Heart left ventricle (tissue), 16 donors: ENCODE results near the gene WNT5A. TPM values are rescaled to one million over a fixed set of nuclear protein-coding genes. Genes with fewer than 3 reads are reported as not detected.

ENCODE experiments used
- ATAC-seq, 4 donors: fragments of 200-7000 bp; cut with Tn5 transposase; one replicate each; pipeline ENCODE4 v1.9.1; 2020 to 2022; ENCODE audit warnings: moderate library complexity in 4 of 4, mild to moderate bottlenecking in 3 of 4, moderate number of reproducible peaks in 1 of 4
- DNase-seq, 5 donors: peaks; one replicate each; pipeline ENCODE4 v3.0.0-alpha.2; 2020
- H3K27ac ChIP-seq, 12 donors: fragments of 200-600 bp; sonication (generic) in 4 of 12; one replicate each; pipeline versions ENCODE4 v1.5.0 to v1.8.0; 2016 to 2022; ENCODE audit warnings: mild to moderate bottlenecking in 2 of 12
- H3K27me3 ChIP-seq, 9 donors: fragments of 200-600 bp; sonication (generic) in 2 of 9; one replicate each; pipeline versions ENCODE4 v1.5.1 to v1.8.0; 2016 to 2022; ENCODE audit warnings: mild to moderate bottlenecking in 3 of 9
- H3K36me3 ChIP-seq, 9 donors: fragments of 200-600 bp; sonication (generic) in 2 of 9; one replicate each; pipeline versions ENCODE4 v1.5.0 to v1.8.0; 2018 to 2022; ENCODE audit warnings: mild to moderate bottlenecking in 2 of 9
- H3K4me1 ChIP-seq, 12 donors: fragments of 200-600 bp; sonication (generic) in 4 of 12; one replicate each; pipeline versions ENCODE4 v1.5.0 to v1.8.0; 2016 to 2022; ENCODE audit warnings: mild to moderate bottlenecking in 3 of 12
- H3K4me3 ChIP-seq, 12 donors: fragments of 200-600 bp; sonication (generic) in 4 of 12; one replicate each; pipeline versions ENCODE4 v1.5.0 to v1.8.0; 2017 to 2022; ENCODE audit warnings: mild to moderate bottlenecking in 9 of 12, moderate library complexity in 4 of 12
- H3K9me3 ChIP-seq, 12 donors: fragments of 200-600 bp; sonication (generic) in 4 of 12; one replicate each; pipeline versions ENCODE4 v1.5.0 to v1.8.0; 2016 to 2022; ENCODE audit warnings: mild to moderate bottlenecking in 1 of 12
- POLR2A ChIP-seq, 2 donors: fragments of 450-650 bp; IDR thresholded peaks; one replicate each; pipeline ENCODE4 v1.6.1; 2017; ENCODE audit warnings: antibody characterized with exemption in 2 of 2, mild to moderate bottlenecking in 2 of 2, moderate library complexity in 2 of 2
- WGBS, 4 donors: extraction: QIAGEN DNeasy Blood & Tissue Kit in 2 of 4; methylation state at CpG; one replicate each; pipeline versions ENCODE4 v1.1.5 to v1.1.7; 2013 to 2018; 5-methylcytosine and 5-hydroxymethylcytosine counted together
- intact Hi-C, 10 donors: fragments of 100-400 bp; cut with DNase I; formaldehyde crosslinking; loops; one replicate each; pipeline versions ENCODE4 v1.11.1 to v1.14.2; 2022
- polyA plus RNA-seq, 2 donors: library from polyadenylated mRNA; stranded (reverse); fragments of 200-250 nt; gene quantifications; one replicate each; pipeline ENCODE4 v1.2.3, GENCODE V29; 2013
- total RNA-seq, 9 donors: library from RNA; depleted of rRNA in 2 of 9; stranded (reverse); fragments of >200 nt in 2 of 9; fragmentation: NEBNext Ultra II Directional in 3 of 9; extraction: Animal tissue kit (Norgen Biotek cat#: 25700) in 3 of 9; gene quantifications; one replicate each; pipeline versions ENCODE4 v1.1.0 to v1.2.4, GENCODE V29; 2016 to 2023
- TF ChIP-seq, protein P1 (sequence below), 12 donors: fragments of 200-600 bp; sonication (generic) in 4 of 12; IDR thresholded peaks; one replicate each; pipeline versions ENCODE4 v1.5.0 to v1.8.0; 2018 to 2022; ENCODE audit warnings: antibody characterized with exemption in 12 of 12, mild to moderate bottlenecking in 5 of 12
- donor health status: ischemic (EF 13 %, LVEDD 7.1; RV severe dilation, severe dysfunction).
- donor health status: healthy with polysubstance abuse.
- donor health status: DM: no; HTN: yes; CAD: no.
- donor health status: DM: no; HTN: no; CAD: no.
- donor health status: ischemic (EF 25% LVEDD 6.9; RV normal size, moderate dysfunction).
- donor health status: ischemic (EF 25% LVEDD 5.7; RV mildly dilated, moderate dysfunction).
- donor health status: healthy.
- donor health status: DM: yes; HTN: yes; CAD: no.
- donor health status: ischemic (EF 35%, LVEDD 5.7; RV mildly dilated, moderate dysfunction).
- donor health status: nonischemic (EF 11% LVEDD 7.7; RV severe dilation, severe dysfunction).
- donor health status: DM: yes; HTN: yes; CAD: no.
- donor health status: PGD.
- donor health status: ischemic (EF 29% LVEDD 5.4; RV normal size, mild dysfunction).
- donor health status: nonischemic (EF 23%, LVEDD 6.1; RV moderate dilation, normal function).

WNT5A gene
- total and polyA plus RNA-seq, 11 donors: 0.35 to 7.4 (median 3.2) TPM

DNA sequence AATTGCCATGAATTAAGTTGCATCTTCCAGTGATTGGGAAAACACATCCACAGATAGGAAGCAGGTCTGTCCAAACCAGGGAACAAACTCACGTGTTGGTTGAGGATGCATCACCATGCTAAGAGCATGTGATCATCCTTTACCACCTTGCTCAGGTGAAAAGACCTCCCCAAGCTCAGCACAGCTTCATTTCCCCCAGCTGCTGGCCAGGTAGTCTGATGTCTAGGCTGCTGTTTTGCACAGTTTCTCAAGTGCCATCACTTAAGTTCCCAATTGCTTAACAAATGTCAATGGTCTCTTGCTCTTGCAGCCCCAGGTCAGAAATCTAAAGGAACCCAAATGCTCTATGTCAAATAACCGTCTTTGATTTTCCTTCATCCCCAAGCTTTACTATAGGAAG, 34.2 kb downstream of the WNT5A start:
- DNase-seq (no peak), ATAC-seq (no peak)
- TF ChIP-seq POLR2A (IDR thresholded peaks at IDR 0.05): no peak
- TF ChIP-seq, protein P1, sequence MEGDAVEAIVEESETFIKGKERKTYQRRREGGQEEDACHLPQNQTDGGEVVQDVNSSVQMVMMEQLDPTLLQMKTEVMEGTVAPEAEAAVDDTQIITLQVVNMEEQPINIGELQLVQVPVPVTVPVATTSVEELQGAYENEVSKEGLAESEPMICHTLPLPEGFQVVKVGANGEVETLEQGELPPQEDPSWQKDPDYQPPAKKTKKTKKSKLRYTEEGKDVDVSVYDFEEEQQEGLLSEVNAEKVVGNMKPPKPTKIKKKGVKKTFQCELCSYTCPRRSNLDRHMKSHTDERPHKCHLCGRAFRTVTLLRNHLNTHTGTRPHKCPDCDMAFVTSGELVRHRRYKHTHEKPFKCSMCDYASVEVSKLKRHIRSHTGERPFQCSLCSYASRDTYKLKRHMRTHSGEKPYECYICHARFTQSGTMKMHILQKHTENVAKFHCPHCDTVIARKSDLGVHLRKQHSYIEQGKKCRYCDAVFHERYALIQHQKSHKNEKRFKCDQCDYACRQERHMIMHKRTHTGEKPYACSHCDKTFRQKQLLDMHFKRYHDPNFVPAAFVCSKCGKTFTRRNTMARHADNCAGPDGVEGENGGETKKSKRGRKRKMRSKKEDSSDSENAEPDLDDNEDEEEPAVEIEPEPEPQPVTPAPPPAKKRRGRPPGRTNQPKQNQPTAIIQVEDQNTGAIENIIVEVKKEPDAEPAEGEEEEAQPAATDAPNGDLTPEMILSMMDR (IDR thresholded peaks at IDR 0.05): no peak
- Histone ChIP-seq H3K27me3 (peaks cover 0 to 3% (median 0%) of the 10 kb centered on the region in 9 donors), H3K9me3 (no peaks in the 10 kb centered on the region), H3K27ac (no peak overlapping the region), H3K4me3 (no peak overlapping the region), H3K36me3 (no peaks in the 10 kb centered on the region), H3K4me1 (no peaks in the 10 kb centered on the region)
- intact Hi-C loops: no loop called here
- WGBS, 4 donors: 68 to 83% (median 75%) methylated on average over 2 of the region's 2 CpGs

- ATAC-seq (no peak), DNase-seq (no peak)
- 81 to 93% (median 87%) methylated on average over 1 of the region's 1 CpG for WGBS, 4 donors
- TF ChIP-seq POLR2A (IDR thresholded peaks at IDR 0.05): no peak
- TF ChIP-seq, protein P1 (IDR thresholded peaks at IDR 0.05): no peak
- H3K4me1 ChIP-seq: no peaks in the 10 kb centered on the region
- peaks cover 0 to 3% (median 0%) of the 10 kb centered on the region in 9 donors for H3K27me3 ChIP-seq
- no peaks in the 10 kb centered on the region for H3K9me3 ChIP-seq
- H3K36me3 ChIP-seq: no peaks in the 10 kb centered on the region
- intact Hi-C loops: no loop called here
- no peak overlapping the region for H3K4me3 ChIP-seq
- H3K27ac ChIP-seq: no peak overlapping the region
Observed at GRCh38 chr3:55449527-55449926, 37.6 kb downstream of the WNT5A start.

DNA sequence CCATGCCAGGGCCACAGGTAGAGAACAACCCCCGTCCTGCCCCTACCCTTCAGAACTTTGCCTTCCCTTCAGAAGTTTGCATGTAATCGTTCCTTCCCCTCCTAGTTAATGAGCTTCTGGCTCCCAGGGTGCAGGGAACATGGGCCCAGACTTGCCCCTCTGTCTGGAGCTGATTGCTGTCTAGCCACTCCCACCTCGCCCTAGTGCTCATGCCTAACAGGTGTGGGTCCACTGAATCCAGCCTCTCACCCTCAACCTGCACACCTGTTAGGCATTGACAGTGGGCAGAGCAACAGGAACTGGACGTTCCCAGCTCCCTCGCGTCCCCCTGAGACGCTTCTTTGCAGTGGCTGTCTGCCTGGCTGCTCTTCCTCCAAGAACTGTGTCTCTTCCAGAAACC, 40.3 kb downstream of the WNT5A start:
- ATAC-seq (no peak), DNase-seq (no peak)
- Histone ChIP-seq H3K27ac (no peak overlapping the region), H3K4me3 (no peak overlapping the region), H3K4me1 (no peaks in the 10 kb centered on the region), H3K36me3 (no peaks in the 10 kb centered on the region), H3K9me3 (no peaks in the 10 kb centered on the region), H3K27me3 (peaks cover 0 to 4% (median 0%) of the 10 kb centered on the region in 9 donors)
- intact Hi-C loops: no loop called here
- no peak for TF ChIP-seq POLR2A (IDR thresholded peaks at IDR 0.05)
- TF ChIP-seq, protein P1 (IDR thresholded peaks at IDR 0.05): no peak
- 60 to 75% (median 65%) methylated on average over 7 of the region's 7 CpGs for WGBS, 4 donors

GRCh38 chr3:55445551-55445950, 41.6 kb downstream of the WNT5A start:
- 70 to 81% (median 76%) methylated on average over 5 to 6 of the region's 6 CpGs for WGBS, 4 donors
- no peak overlapping the region for H3K4me3 ChIP-seq

More at GRCh38 chr3:55445551-55445950, 41.6 kb downstream of the WNT5A start:
- H3K9me3 ChIP-seq: no peaks in the 10 kb centered on the region
- intact Hi-C loops: no loop called here
- no peaks in the 10 kb centered on the region for H3K4me1 ChIP-seq
- TF ChIP-seq, protein P1 (IDR thresholded peaks at IDR 0.05): no peak
- H3K27ac ChIP-seq: no peak overlapping the region
- peaks cover 0 to 4% (median 0%) of the 10 kb centered on the region in 9 donors for H3K27me3 ChIP-seq
- H3K36me3 ChIP-seq: no peaks in the 10 kb centered on the region
- ATAC-seq: no peak
- no peak for DNase-seq
